Measurements from ENCODE around the gene SPDYE2B. TPM values are rescaled to one million over a fixed set of nuclear protein-coding genes. Genes with fewer than 3 reads are reported as not detected.
"Not testable (repeated sequence)": the region's sequence is repeated elsewhere in the genome, so short reads cannot be mapped to it uniquely, and the experiment has no call there.

The SPDYE2B gene
- total and polyA plus RNA-seq, 4 experiments from 2014 or later, result not detected

GRCh38 chr7:102675545-102675944 is 25.4 kb downstream of the SPDYE2B start:
- H3K27me3 Mint-ChIP-seq; H3K36me3 Mint-ChIP-seq; CTCF ChIA-PET (ENCODE audit: partially characterized antibody); H3K27me3 ChIP-seq (ENCODE audit: insufficient read depth, low read length); POLR2A ChIA-PET (ENCODE audit: partially characterized antibody); H3K4me1 ChIP-seq (ENCODE audit: insufficient read depth, low read length); intact Hi-C loops (cut with micrococcal nuclease); H3K9me3 ChIP-seq (ENCODE audit: control insufficient read depth in 1 of 2, low read length in 2 of 2); H3K4me3 Mint-ChIP-seq; H3K27ac ChIP-seq (ENCODE audit: low read depth, low read length); H3K4me1 Mint-ChIP-seq; H3K27ac Mint-ChIP-seq; H3K4me3 ChIP-seq (ENCODE audit: low read length in 2 of 2); H3K36me3 ChIP-seq (ENCODE audit: insufficient read depth, low read length); H3K9me3 Mint-ChIP-seq: not testable (repeated sequence)
- peak in 1 of 5 donors; percentile 17 for DNase-seq

- H3K27me3 Mint-ChIP-seq; H3K4me3 ChIP-seq (ENCODE audit: low read length in 2 of 2); H3K4me1 Mint-ChIP-seq; H3K4me1 ChIP-seq (ENCODE audit: insufficient read depth, low read length); POLR2A ChIA-PET (ENCODE audit: partially characterized antibody); DNase-seq; H3K4me3 Mint-ChIP-seq; intact Hi-C loops (cut with micrococcal nuclease); H3K9me3 Mint-ChIP-seq; H3K27me3 ChIP-seq (ENCODE audit: insufficient read depth, low read length); H3K27ac ChIP-seq (ENCODE audit: low read depth, low read length); H3K36me3 ChIP-seq (ENCODE audit: insufficient read depth, low read length); H3K36me3 Mint-ChIP-seq; H3K9me3 ChIP-seq (ENCODE audit: control insufficient read depth in 1 of 2, low read length in 2 of 2); CTCF ChIA-PET (ENCODE audit: partially characterized antibody); H3K27ac Mint-ChIP-seq: not testable (repeated sequence)
Measured at GRCh38 chr7:102680780-102681179, 30.7 kb downstream of the SPDYE2B start.

- H3K9me3 Mint-ChIP-seq; CTCF ChIA-PET (ENCODE audit: partially characterized antibody); intact Hi-C loops (cut with micrococcal nuclease); H3K36me3 ChIP-seq (ENCODE audit: insufficient read depth, low read length); H3K4me3 Mint-ChIP-seq; H3K27me3 Mint-ChIP-seq; H3K4me3 ChIP-seq (ENCODE audit: low read length in 2 of 2); H3K4me1 ChIP-seq (ENCODE audit: insufficient read depth, low read length); DNase-seq; H3K9me3 ChIP-seq (ENCODE audit: control insufficient read depth in 1 of 2, low read length in 2 of 2); H3K4me1 Mint-ChIP-seq; POLR2A ChIA-PET (ENCODE audit: partially characterized antibody); H3K27ac Mint-ChIP-seq; H3K27me3 ChIP-seq (ENCODE audit: insufficient read depth, low read length); H3K27ac ChIP-seq (ENCODE audit: low read depth, low read length); H3K36me3 Mint-ChIP-seq: not testable (repeated sequence)
Measured at GRCh38 chr7:102682560-102682959, 32.4 kb downstream of the SPDYE2B start.

- H3K4me3 ChIP-seq (ENCODE audit: low read length in 2 of 2); H3K9me3 ChIP-seq (ENCODE audit: control insufficient read depth in 1 of 2, low read length in 2 of 2); H3K36me3 Mint-ChIP-seq; H3K27ac ChIP-seq (ENCODE audit: low read depth, low read length); H3K27me3 ChIP-seq (ENCODE audit: insufficient read depth, low read length); H3K4me3 Mint-ChIP-seq; H3K27me3 Mint-ChIP-seq; H3K9me3 Mint-ChIP-seq; intact Hi-C loops (cut with micrococcal nuclease); CTCF ChIA-PET (ENCODE audit: partially characterized antibody); DNase-seq; H3K36me3 ChIP-seq (ENCODE audit: insufficient read depth, low read length); H3K4me1 Mint-ChIP-seq; H3K27ac Mint-ChIP-seq; H3K4me1 ChIP-seq (ENCODE audit: insufficient read depth, low read length); POLR2A ChIA-PET (ENCODE audit: partially characterized antibody): not testable (repeated sequence)
Measured at GRCh38 chr7:102688299-102689036, 38.3 kb downstream of the SPDYE2B start.

GRCh38 chr7:102689436-102690282 is 39.5 kb downstream of the SPDYE2B start:
- H3K4me1 ChIP-seq (ENCODE audit: insufficient read depth, low read length); H3K27ac Mint-ChIP-seq; CTCF ChIA-PET (ENCODE audit: partially characterized antibody); H3K9me3 ChIP-seq (ENCODE audit: control insufficient read depth in 1 of 2, low read length in 2 of 2); H3K4me3 Mint-ChIP-seq; H3K9me3 Mint-ChIP-seq; H3K36me3 ChIP-seq (ENCODE audit: insufficient read depth, low read length); POLR2A ChIA-PET (ENCODE audit: partially characterized antibody); H3K27ac ChIP-seq (ENCODE audit: low read depth, low read length); H3K4me3 ChIP-seq (ENCODE audit: low read length in 2 of 2); H3K36me3 Mint-ChIP-seq; H3K27me3 Mint-ChIP-seq; H3K27me3 ChIP-seq (ENCODE audit: insufficient read depth, low read length); H3K4me1 Mint-ChIP-seq; intact Hi-C loops (cut with micrococcal nuclease): not testable (repeated sequence)
- DNase-seq, result peak in 4 of 5 donors; percentile 6 to 38 (median 18)

GRCh38 chr7:102690602-102691001 is 40.5 kb downstream of the SPDYE2B start:
- H3K4me1 Mint-ChIP-seq; intact Hi-C loops (cut with micrococcal nuclease); H3K27ac ChIP-seq (ENCODE audit: low read depth, low read length); H3K4me1 ChIP-seq (ENCODE audit: insufficient read depth, low read length); H3K27ac Mint-ChIP-seq; H3K9me3 ChIP-seq (ENCODE audit: control insufficient read depth in 1 of 2, low read length in 2 of 2); DNase-seq; H3K36me3 ChIP-seq (ENCODE audit: insufficient read depth, low read length); H3K36me3 Mint-ChIP-seq; H3K27me3 Mint-ChIP-seq; H3K9me3 Mint-ChIP-seq; H3K4me3 ChIP-seq (ENCODE audit: low read length in 2 of 2); CTCF ChIA-PET (ENCODE audit: partially characterized antibody); H3K27me3 ChIP-seq (ENCODE audit: insufficient read depth, low read length); POLR2A ChIA-PET (ENCODE audit: partially characterized antibody): not testable (repeated sequence)
- peak overlapping the region in 1 of 8 donors; percentile 29 for H3K4me3 Mint-ChIP-seq

GRCh38 chr7:102694008-102694407 is 43.9 kb downstream of the SPDYE2B start:
- DNase-seq; intact Hi-C loops (cut with micrococcal nuclease); CTCF ChIA-PET (ENCODE audit: partially characterized antibody); H3K27me3 Mint-ChIP-seq; H3K4me1 Mint-ChIP-seq; H3K9me3 Mint-ChIP-seq; H3K4me3 Mint-ChIP-seq; H3K4me3 ChIP-seq (ENCODE audit: low read length in 2 of 2); H3K36me3 Mint-ChIP-seq; H3K27ac Mint-ChIP-seq; H3K36me3 ChIP-seq (ENCODE audit: insufficient read depth, low read length); H3K27me3 ChIP-seq (ENCODE audit: insufficient read depth, low read length); H3K4me1 ChIP-seq (ENCODE audit: insufficient read depth, low read length); POLR2A ChIA-PET (ENCODE audit: partially characterized antibody); H3K27ac ChIP-seq (ENCODE audit: low read depth, low read length); H3K9me3 ChIP-seq (ENCODE audit: control insufficient read depth in 1 of 2, low read length in 2 of 2): not testable (repeated sequence)
